Right lobe of liver (tissue), 6 donors: Measurements from ENCODE around the gene OPN5. TPM values are rescaled to one million over a fixed set of nuclear protein-coding genes. Genes with fewer than 3 reads are reported as not detected.

ENCODE experiments used
- ATAC-seq, 4 donors: fragments of 200-7000 bp; cut with Tn5 transposase; one replicate each; pipeline ENCODE4 v1.9.1; 2020; ENCODE audit warnings: mild to moderate bottlenecking in 4 of 4, moderate library complexity in 4 of 4
- DNase-seq, 3 donors: peaks; one replicate each; pipeline ENCODE4 v3.0.0-alpha.2; 2020
- H3K27ac ChIP-seq, 3 donors: fragments of 200-600 bp; one replicate each; pipeline ENCODE4 v1.8.0; 2022
- H3K27me3 ChIP-seq, 2 donors: fragments of 200-600 bp; one replicate each; pipeline ENCODE4 v1.8.0; 2022
- H3K36me3 ChIP-seq, 4 donors: fragments of 200-600 bp; sonication (generic) in 1 of 4; one replicate each; pipeline versions ENCODE4 v1.5.1 to v1.8.0; 2017 to 2022; ENCODE audit warnings: control low read depth in 1 of 4
- H3K4me1 ChIP-seq, 4 donors: fragments of 200-600 bp; sonication (generic) in 1 of 4; one replicate each; pipeline versions ENCODE4 v1.5.1 to v1.8.0; 2017 to 2022; ENCODE audit warnings: control low read depth in 1 of 4
- H3K4me3 ChIP-seq, 3 donors: fragments of 200-600 bp; one replicate each; pipeline ENCODE4 v1.8.0; 2022
- H3K9me3 ChIP-seq, 4 donors: fragments of 200-600 bp; sonication (generic) in 1 of 4; one replicate each; pipeline versions ENCODE4 v1.5.1 to v1.8.0; 2017 to 2022; ENCODE audit warnings: control low read depth in 1 of 4
- CTCF ChIP-seq, 4 donors: fragments of 200-600 bp in 3 of 4; fragments of 450-650 bp in 1 of 4; IDR thresholded peaks; one replicate each; pipeline versions ENCODE4 v1.5.1 to v1.8.0; 2016 to 2022; ENCODE audit warnings: antibody characterized with exemption in 4 of 4, mild to moderate bottlenecking in 2 of 4
- POLR2A ChIP-seq: fragments of 450-650 bp; IDR thresholded peaks from one replicate; pipeline ENCODE4 v1.6.1; 2017; ENCODE audit warnings: antibody characterized with exemption, mild to moderate bottlenecking
- WGBS: methylation state at CpG from one replicate; pipeline ENCODE4 v1.1.6; 2018; ENCODE audit warnings: low coverage, low lambda C conversion rate; ENCODE audit not compliant: insufficient coverage; ENCODE audit errors: missing lambda C conversion rate; 5-methylcytosine and 5-hydroxymethylcytosine counted together
- intact Hi-C, 2 donors: fragments of 100-400 bp; cut with DNase I; formaldehyde crosslinking; loops; one replicate each; pipeline versions ENCODE4 v1.11.2 to v1.14.1; 2022
- total RNA-seq, 6 experiments: library from RNA; depleted of rRNA in 2 of 6; stranded (reverse); fragments of >200 nt in 2 of 6; fragmentation: NEBNext Ultra II Directional in 3 of 6; extraction: Animal tissue kit (Norgen Biotek cat#: 25700) in 3 of 6; gene quantifications; one replicate each; pipeline versions ENCODE4 v1.1.0 to v1.2.4, GENCODE V29; 2016 to 2023
- donor health status: DM: no; HTN: yes; CAD: no.
- donor health status: DM: no; HTN: no; CAD: no.
- donor health status: DM: no; HTN: no; CAD: no.
- donor health status: DM: no; HTN: yes; CAD: no.
- donor health status: DM: no; HTN: yes; CAD: no.

Gene OPN5
- total RNA-seq, 6 experiments from 2014 or later: not detected

- intact Hi-C loops: no loop called here
- WGBS: 47% methylated on average over 2 of the region's 2 CpGs
These were observed 3.4 kb downstream of the OPN5 start for GRCh38 chr6:47785182-47785581.

GRCh38 chr6:47787620-47788497 lies 6.0 kb downstream of the OPN5 start:
- peak overlapping the region in 1 of 3 donors; percentile 20 for H3K4me3 ChIP-seq
- WGBS: 6% methylated on average over 20 of the region's 20 CpGs

More at GRCh38 chr6:47785182-47785581, 3.4 kb downstream of the OPN5 start:
- Histone ChIP-seq H3K4me1 (peaks cover 0 to 8% (median 0%) of the 10 kb centered on the region in 4 donors), H3K27me3 (no peaks in the 10 kb centered on the region), H3K4me3 (no peak overlapping the region), H3K36me3 (no peaks in the 10 kb centered on the region), H3K27ac (no peak overlapping the region), H3K9me3 (no peaks in the 10 kb centered on the region)
- no peak for DNase-seq
- TF ChIP-seq POLR2A (no peak), CTCF (IDR thresholded peaks at IDR 0.05) (no peak)
- no peak for ATAC-seq

DNA sequence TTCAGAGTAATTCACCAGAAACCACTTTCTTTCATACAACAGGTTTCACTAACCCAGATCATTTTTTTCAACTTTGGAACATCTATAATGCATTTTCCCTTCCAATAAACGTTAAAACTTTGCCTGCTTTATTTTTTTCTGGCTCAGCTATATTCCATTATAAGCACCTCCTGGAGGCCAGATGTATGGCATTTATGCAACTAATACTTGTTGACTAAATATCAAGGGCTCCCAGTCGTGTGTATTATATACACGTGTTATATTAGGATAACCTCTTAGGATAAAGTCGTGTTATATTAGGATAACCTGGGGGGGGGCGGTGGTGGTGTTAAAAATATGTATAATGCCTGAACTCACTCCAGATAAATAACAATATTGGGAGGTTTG lies 6.7 kb downstream of the OPN5 start:
- Histone ChIP-seq H3K4me3 (peak overlapping the region in 1 of 3 donors; percentile 20), H3K4me1 (peaks cover 0 to 8% (median 0%) of the 10 kb centered on the region in 4 donors), H3K27ac (no peak overlapping the region), H3K9me3 (no peaks in the 10 kb centered on the region), H3K36me3 (no peaks in the 10 kb centered on the region), H3K27me3 (no peaks in the 10 kb centered on the region)
- ATAC-seq: no peak
- DNase-seq: no peak
- TF ChIP-seq CTCF (IDR thresholded peaks at IDR 0.05): no peak
- no peak for TF ChIP-seq POLR2A
- WGBS: 29% methylated on average over 5 of the region's 5 CpGs
- intact Hi-C loops: no loop called here

More at GRCh38 chr6:47787620-47788497, 6.0 kb downstream of the OPN5 start:
- Histone ChIP-seq H3K27me3 (no peaks in the 10 kb centered on the region), H3K9me3 (no peaks in the 10 kb centered on the region), H3K27ac (no peak overlapping the region), H3K4me1 (peaks cover 0 to 8% (median 0%) of the 10 kb centered on the region in 4 donors), H3K36me3 (no peaks in the 10 kb centered on the region)
- peak; percentile 96 to 97 (median 97) for ATAC-seq
- DNase-seq: peak; percentile 63 to 68 (median 65)
- TF ChIP-seq CTCF (IDR thresholded peaks at IDR 0.05) (peak; percentile 78 to 96 (median 94)), POLR2A (no peak)
- intact Hi-C loops: no loop called here

DNA sequence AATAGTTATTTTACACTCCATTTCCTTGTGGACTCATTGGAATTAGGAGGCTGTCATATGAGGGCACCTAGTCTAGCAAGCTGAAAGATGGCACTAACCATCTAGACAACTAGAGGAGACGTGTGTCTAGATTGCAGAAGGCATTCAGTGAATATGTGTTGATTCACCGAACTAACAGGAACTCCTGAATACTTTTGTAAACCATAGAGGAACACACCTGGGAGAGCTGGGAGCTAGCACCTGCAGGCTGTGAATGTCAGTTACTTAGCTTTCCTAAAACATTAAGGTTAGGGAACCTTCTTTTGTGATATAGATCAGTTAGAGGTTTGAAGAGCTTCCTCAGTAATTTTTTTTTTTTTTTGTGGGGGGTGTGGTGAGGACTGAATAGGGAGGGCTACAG lies 7.7 kb downstream of the OPN5 start:
- intact Hi-C loops: no loop called here
- H3K4me3 ChIP-seq: no peak overlapping the region
- ATAC-seq (no peak), DNase-seq (no peak)
- H3K36me3 ChIP-seq: no peaks in the 10 kb centered on the region
- H3K9me3 ChIP-seq: no peaks in the 10 kb centered on the region
- H3K27me3 ChIP-seq: no peaks in the 10 kb centered on the region
- no peak overlapping the region for H3K27ac ChIP-seq
- TF ChIP-seq CTCF (IDR thresholded peaks at IDR 0.05): no peak
- no peak for TF ChIP-seq POLR2A
- 35% methylated on average over 2 of the region's 2 CpGs for WGBS
- H3K4me1 ChIP-seq: peaks cover 0 to 8% (median 0%) of the 10 kb centered on the region in 4 donors
